ENCODE results near the gene RFWD3.
A peak's percentile ranks its signal among the peaks of the same experiment; 100 is the strongest.

The RFWD3 gene, protein sequence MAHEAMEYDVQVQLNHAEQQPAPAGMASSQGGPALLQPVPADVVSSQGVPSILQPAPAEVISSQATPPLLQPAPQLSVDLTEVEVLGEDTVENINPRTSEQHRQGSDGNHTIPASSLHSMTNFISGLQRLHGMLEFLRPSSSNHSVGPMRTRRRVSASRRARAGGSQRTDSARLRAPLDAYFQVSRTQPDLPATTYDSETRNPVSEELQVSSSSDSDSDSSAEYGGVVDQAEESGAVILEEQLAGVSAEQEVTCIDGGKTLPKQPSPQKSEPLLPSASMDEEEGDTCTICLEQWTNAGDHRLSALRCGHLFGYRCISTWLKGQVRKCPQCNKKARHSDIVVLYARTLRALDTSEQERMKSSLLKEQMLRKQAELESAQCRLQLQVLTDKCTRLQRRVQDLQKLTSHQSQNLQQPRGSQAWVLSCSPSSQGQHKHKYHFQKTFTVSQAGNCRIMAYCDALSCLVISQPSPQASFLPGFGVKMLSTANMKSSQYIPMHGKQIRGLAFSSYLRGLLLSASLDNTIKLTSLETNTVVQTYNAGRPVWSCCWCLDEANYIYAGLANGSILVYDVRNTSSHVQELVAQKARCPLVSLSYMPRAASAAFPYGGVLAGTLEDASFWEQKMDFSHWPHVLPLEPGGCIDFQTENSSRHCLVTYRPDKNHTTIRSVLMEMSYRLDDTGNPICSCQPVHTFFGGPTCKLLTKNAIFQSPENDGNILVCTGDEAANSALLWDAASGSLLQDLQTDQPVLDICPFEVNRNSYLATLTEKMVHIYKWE

DNA sequence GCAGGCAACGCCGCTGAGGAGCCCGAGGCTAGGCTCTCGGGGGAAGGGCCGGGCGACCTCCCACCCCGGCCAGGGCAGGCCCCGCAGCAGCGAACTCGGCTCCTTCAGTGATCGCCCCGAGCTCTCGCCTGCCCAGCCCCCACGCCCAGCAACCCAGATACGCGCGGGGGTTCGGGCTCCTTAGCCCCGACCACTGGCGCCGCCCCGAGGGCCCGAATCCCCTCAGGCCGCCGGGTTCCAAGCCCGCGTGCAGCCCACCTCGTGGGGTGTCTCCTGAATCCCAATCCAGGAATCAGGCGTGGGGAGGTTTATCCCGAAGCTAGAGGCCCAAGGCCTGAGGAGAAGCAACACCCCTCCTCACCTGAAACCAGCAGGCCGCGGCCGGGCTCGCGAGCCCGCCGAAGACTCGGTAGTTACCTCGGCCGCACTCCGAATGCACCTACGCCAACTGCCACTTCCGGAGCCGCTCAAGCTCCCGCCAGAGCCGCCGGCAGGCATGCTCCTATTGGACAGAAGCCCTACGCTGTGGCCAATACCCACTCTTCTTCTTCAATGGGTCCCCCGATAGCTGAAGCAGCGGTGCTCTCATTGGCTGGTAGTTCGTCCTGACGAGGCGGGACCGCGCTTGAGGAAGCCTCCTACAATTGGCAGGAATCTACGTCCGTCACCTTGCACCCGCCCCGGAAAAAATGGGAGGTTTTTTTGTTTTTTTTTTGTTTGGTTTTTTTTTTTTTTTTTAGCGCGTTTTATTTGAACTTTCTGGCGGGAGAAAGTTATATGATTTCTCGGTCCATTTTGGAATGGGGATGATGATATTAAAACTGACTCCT is at the start of gene RFWD3:
RFWD3 (minus strand) TSS at position 453 of the 830 bp plus-strand sequence. CDS start 5,428 bp downstream, outside the sequence.
- DNase-seq (ENCODE audit: extremely low read depth in 1 of 2, low read depth in 1 of 2), result peak; percentile 91 to 96

GRCh38 chr16:74716355-74716754 is 49.7 kb upstream of the RFWD3 start:
- no peak for DNase-seq (ENCODE audit: extremely low read depth in 1 of 2, low read depth in 1 of 2)

DNA sequence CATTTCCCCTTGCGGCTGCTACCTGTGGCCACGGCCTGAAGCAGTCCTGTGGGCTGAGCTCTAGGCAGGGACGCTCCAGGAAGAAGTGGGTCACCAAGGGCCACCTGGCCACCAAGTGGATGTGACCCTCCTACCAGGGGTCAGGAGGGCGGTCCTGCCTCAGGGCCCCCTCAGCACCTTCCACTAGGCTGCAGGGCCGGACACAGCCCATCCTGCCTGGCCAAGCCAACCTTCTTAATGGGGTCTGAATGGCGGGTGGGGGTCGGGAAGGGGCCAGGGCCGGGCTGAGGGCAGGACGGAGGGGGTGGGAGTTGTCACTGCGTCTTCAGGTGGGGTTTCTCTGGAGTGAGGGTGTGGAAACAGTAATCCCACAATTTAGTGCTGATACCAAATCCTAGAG is 47.2 kb upstream of the RFWD3 start:
- no peak for DNase-seq (ENCODE audit: extremely low read depth in 1 of 2, low read depth in 1 of 2)

- DNase-seq (ENCODE audit: extremely low read depth in 1 of 2, low read depth in 1 of 2), result no peak
Measured at GRCh38 chr16:74713325-74713724, 46.6 kb upstream of the RFWD3 start.

DNA sequence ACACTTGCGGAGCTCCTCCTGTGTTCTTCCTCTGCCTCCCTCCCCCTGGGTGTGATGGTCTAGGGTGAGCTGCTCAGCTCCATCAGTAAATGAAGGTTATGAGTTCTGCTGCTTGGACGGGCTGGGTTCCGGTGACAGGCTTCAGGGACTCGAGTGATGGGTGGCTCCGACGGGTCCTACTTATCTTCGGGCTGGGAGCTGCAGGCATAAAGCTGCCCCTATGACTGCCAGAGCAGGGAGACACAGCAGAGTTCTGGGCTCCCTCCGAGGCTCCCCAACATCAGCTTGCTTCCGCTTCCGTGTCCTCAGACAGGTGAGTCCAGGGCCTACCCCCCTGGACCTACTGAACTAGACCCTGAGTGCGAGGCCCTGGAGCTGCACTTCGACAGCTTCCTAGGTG is 45.3 kb upstream of the RFWD3 start:
- no peak for DNase-seq (ENCODE audit: extremely low read depth in 1 of 2, low read depth in 1 of 2)

- no peak for DNase-seq (ENCODE audit: extremely low read depth in 1 of 2, low read depth in 1 of 2)
Measured at GRCh38 chr16:74710401-74710800, 43.7 kb upstream of the RFWD3 start.

- DNase-seq (ENCODE audit: extremely low read depth in 1 of 2, low read depth in 1 of 2), result peak; percentile 40 to 73
Measured at GRCh38 chr16:74709441-74709877, 42.8 kb upstream of the RFWD3 start.

DNA sequence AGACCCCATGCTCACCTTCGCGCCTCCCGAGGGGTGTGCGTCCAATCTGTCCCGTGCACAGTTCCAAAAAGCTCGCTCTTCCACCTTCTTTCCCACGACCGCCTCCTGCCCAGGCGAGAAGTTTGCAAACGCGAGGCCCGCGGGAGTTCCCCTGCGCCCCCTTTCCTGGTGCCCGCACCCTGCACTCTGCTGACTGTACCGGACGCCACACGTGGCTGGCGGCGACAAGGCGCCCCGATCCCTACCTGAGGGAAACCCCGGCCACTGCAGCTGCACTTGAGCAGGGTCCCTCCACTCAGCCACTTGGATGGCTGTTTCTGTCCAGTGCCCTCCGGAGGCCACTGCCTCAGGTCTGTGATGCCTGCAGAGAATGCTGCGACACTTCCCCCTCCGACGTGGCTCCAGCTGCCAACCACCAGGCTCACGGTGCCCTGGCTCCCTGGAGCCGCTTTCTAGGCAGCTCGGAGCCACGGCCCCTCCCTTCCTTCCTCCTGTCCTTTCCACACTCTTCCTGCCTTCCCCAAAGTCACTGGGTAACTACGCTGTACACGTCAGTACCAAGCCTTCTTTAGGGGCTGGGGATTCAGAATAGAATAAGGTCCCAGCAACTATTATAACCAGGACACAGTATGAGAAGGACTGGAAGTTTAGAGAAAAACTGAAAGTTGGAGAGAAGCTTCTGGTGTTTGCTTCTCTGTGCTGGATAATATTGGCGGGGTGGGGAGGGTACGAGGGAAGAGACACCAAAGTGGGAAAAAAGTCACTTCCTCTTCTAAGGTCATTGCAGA is 34.0 kb upstream of the RFWD3 start, which contains the start of gene MLKL:
MLKL (minus strand) TSS at position 425 of the 788 bp plus-strand sequence. CDS start 5,105 bp downstream, outside the sequence.
- DNase-seq (ENCODE audit: extremely low read depth in 1 of 2, low read depth in 1 of 2), result peak in 1 of 2 donors; percentile 29

GRCh38 chr16:74700116-74700437 is 33.4 kb upstream of the RFWD3 start:
- DNase-seq (ENCODE audit: extremely low read depth in 1 of 2, low read depth in 1 of 2), result no peak

- DNase-seq (ENCODE audit: extremely low read depth in 1 of 2, low read depth in 1 of 2), result no peak
Measured at GRCh38 chr16:74699666-74700065, 33.0 kb upstream of the RFWD3 start.

GRCh38 chr16:74698222-74698621 is 31.5 kb upstream of the RFWD3 start:
- DNase-seq (ENCODE audit: extremely low read depth in 1 of 2, low read depth in 1 of 2), result no peak

GRCh38 chr16:74695450-74696422 is 29.1 kb upstream of the RFWD3 start:
- peak in 1 of 2 donors; percentile 15 for DNase-seq (ENCODE audit: extremely low read depth in 1 of 2, low read depth in 1 of 2)

- DNase-seq (ENCODE audit: extremely low read depth in 1 of 2, low read depth in 1 of 2), result no peak
Measured at GRCh38 chr16:74691093-74691855, 24.6 kb upstream of the RFWD3 start.

GRCh38 chr16:74682556-74682955 is 15.9 kb upstream of the RFWD3 start:
- DNase-seq (ENCODE audit: extremely low read depth in 1 of 2, low read depth in 1 of 2), result no peak

DNA sequence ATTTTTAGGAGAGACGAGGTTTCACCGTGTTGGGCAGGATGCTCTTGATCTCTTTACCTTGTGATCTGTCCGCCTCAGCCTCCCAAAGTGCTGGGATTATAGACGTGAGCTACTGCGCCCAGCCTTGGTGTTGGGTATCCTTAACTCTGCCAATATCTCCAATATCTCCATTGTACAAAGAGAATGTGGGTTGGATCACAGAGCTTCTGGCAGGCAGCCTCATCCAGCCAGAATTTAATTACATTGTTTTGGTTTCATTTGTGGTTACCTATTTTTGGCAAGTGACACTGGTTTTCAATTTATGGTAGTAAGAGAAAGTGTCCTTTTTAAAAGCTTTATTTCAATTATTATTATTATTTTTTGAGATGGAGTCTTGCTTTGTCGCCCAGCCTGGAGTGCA is 14.0 kb upstream of the RFWD3 start:
- DNase-seq (ENCODE audit: extremely low read depth in 1 of 2, low read depth in 1 of 2), result no peak

DNA sequence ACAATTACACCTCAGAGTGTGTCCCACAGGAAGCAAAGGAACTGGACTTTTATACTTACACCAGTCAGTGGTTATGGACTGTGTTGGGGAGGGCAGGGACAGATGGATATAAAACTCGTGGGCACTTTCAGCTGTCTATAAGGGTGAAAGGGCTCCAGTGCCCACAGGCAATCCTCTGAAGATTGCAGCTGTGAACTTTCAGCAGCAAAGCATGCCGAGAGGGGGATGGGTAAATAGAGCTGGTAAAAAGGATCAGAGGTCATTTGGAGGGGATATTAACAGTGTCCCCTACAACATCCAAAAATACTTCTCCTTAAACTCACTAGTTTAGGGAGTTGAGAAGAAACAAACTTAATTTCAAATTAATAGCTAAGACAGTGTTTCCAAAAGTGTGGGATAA is 13.3 kb upstream of the RFWD3 start:
- no peak for DNase-seq (ENCODE audit: extremely low read depth in 1 of 2, low read depth in 1 of 2)

DNA sequence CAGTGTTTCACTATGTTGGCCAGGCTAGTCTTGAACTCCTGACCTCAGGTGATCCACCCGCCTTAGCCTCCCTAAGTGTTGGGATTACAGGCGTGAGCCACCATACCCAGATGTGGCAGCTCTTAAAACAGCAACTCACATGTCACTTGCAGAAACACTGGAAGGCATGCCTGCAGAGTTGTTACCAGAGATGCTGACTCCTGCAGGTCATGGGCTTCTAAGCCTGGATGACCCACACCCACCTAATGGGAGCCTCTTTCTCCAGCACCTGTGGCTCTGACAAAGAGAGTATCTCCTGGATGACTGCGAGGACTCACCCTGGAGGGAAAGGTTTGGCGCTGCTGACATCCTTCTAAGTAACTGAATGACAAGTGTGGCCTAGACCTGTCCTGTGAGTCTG is 11.2 kb upstream of the RFWD3 start:
- DNase-seq (ENCODE audit: extremely low read depth in 1 of 2, low read depth in 1 of 2), result no peak

GRCh38 chr16:74673876-74674275 is 7.2 kb upstream of the RFWD3 start:
- DNase-seq (ENCODE audit: extremely low read depth in 1 of 2, low read depth in 1 of 2), result no peak
